Activated CD4-positive, alpha-beta T cell treated with anti-CD3 and anti-CD28 coated beads for 24 hours (primary cell): ENCODE results near the gene PPP1R14C.
"Not testable (repeated sequence)": the region's sequence is repeated elsewhere in the genome, so short reads cannot be mapped to it uniquely, and the experiment has no call there.

ENCODE experiments used
- DNase-seq, 2 donors: peaks; one replicate each; pipeline ENCODE4 v3.0.0-alpha.2; 2020; ENCODE audit warnings: low read depth in 2 of 2

Gene PPP1R14C

GRCh38 chr6:150142670-150143515 lies at the start of gene PPP1R14C:
Gene PPP1R14C (plus strand): TSS chr6:150143044. CDS start chr6:150143193, 149 bp downstream.
- DNase-seq = no peak

- no peak for DNase-seq
Measured at GRCh38 chr6:150093397-150093796, 49.4 kb upstream of the PPP1R14C start.

GRCh38 chr6:150098155-150098554 lies 44.7 kb upstream of the PPP1R14C start:
- DNase-seq = no peak

GRCh38 chr6:150099546-150099945 lies 43.3 kb upstream of the PPP1R14C start:
- DNase-seq = no peak

GRCh38 chr6:150099953-150100352 lies 42.9 kb upstream of the PPP1R14C start:
- no peak for DNase-seq

GRCh38 chr6:150100745-150101144 lies 42.1 kb upstream of the PPP1R14C start:
- DNase-seq = no peak

GRCh38 chr6:150102750-150103270 lies 40.0 kb upstream of the PPP1R14C start:
- no peak for DNase-seq

GRCh38 chr6:150112233-150112632 lies 30.6 kb upstream of the PPP1R14C start:
- DNase-seq = no peak

- no peak for DNase-seq
Measured at GRCh38 chr6:150115769-150116168, 27.1 kb upstream of the PPP1R14C start.

- DNase-seq = no peak
Measured at GRCh38 chr6:150116200-150116800, 26.5 kb upstream of the PPP1R14C start.

GRCh38 chr6:150118203-150118602 lies 24.6 kb upstream of the PPP1R14C start:
- DNase-seq = no peak

GRCh38 chr6:150118627-150119026 lies 24.2 kb upstream of the PPP1R14C start:
- DNase-seq = no peak

- no peak for DNase-seq
Measured at GRCh38 chr6:150119173-150119572, 23.7 kb upstream of the PPP1R14C start.

GRCh38 chr6:150123645-150124044 lies 19.2 kb upstream of the PPP1R14C start:
- no peak for DNase-seq

- no peak for DNase-seq
Measured at GRCh38 chr6:150124235-150124634, 18.6 kb upstream of the PPP1R14C start.

GRCh38 chr6:150126641-150127291 lies 16.1 kb upstream of the PPP1R14C start:
- no peak for DNase-seq

GRCh38 chr6:150128425-150128824 lies 14.4 kb upstream of the PPP1R14C start:
- DNase-seq = no peak

GRCh38 chr6:150129616-150130505 lies 13.0 kb upstream of the PPP1R14C start:
- no peak for DNase-seq

- no peak for DNase-seq
Measured at GRCh38 chr6:150133686-150134085, 9.2 kb upstream of the PPP1R14C start.

- no peak for DNase-seq
Measured at GRCh38 chr6:150134280-150134920, 8.4 kb upstream of the PPP1R14C start.

GRCh38 chr6:150137711-150138110 lies 5.1 kb upstream of the PPP1R14C start:
- not testable (repeated sequence) for DNase-seq
